Peyer's patch (tissue), 4 donors: ENCODE measurements around the gene LANCL3.

Experiments
- CTCF ChIP-seq, 6 experiments: fragments of 450-650 bp in 4 of 6; fragments of 200-600 bp in 2 of 6; sonication (generic) in 1 of 6; IDR thresholded peaks; one replicate each; pipeline ENCODE4 v1.5.1; 2017 to 2019; ENCODE audit warnings: antibody characterized with exemption in 6 of 6, mild to moderate bottlenecking in 3 of 6, moderate library complexity in 1 of 6
- POLR2A ChIP-seq, 2 donors: fragments of 450-650 bp; IDR thresholded peaks; one replicate each; pipeline ENCODE4 v1.5.1; 2017; ENCODE audit warnings: antibody characterized with exemption in 2 of 2, mild to moderate bottlenecking in 2 of 2, moderate library complexity in 2 of 2

- TF ChIP-seq CTCF (IDR thresholded peaks at IDR 0.05) (no peak), POLR2A (IDR thresholded peaks at IDR 0.05) (no peak)
Observed at GRCh38 chrX:37684426-37684825, 113.0 kb downstream of the LANCL3 start.
